Tibial nerve (tissue), 4 donors: ENCODE measurements around the gene PIK3R1. TPM values are rescaled to one million over a fixed set of nuclear protein-coding genes. Genes with fewer than 3 reads are reported as not detected.
A peak's percentile ranks its signal among the peaks of the same experiment; 100 is the strongest.

Experiments used
- DNase-seq, 2 donors: peaks; one replicate each; pipeline ENCODE4 v3.0.0-alpha.2; 2019; ENCODE audit warnings: low spot score in 2 of 2
- H3K27ac ChIP-seq, 4 donors: fragments of 200-600 bp; sonication (generic) in 3 of 4; one replicate each; pipeline ENCODE4 v1.5.1; 2017 to 2019; ENCODE audit warnings: mild to moderate bottlenecking in 1 of 4
- H3K27me3 ChIP-seq, 2 donors: fragments of 200-600 bp; sonication (generic) in 1 of 2; one replicate each; pipeline versions ENCODE4 v1.5.1 to v1.6.0; 2017 to 2019
- H3K36me3 ChIP-seq, 3 donors: fragments of 200-600 bp; sonication (generic); one replicate each; pipeline ENCODE4 v1.5.1; 2018 to 2019
- H3K4me1 ChIP-seq, 4 donors: fragments of 200-600 bp; sonication (generic) in 3 of 4; one replicate each; pipeline ENCODE4 v1.5.1; 2017 to 2019
- H3K4me3 ChIP-seq, 4 donors: fragments of 200-600 bp; sonication (generic) in 3 of 4; one replicate each; pipeline ENCODE4 v1.5.1; 2017 to 2019; ENCODE audit warnings: mild to moderate bottlenecking in 1 of 4, moderate library complexity in 1 of 4
- H3K9me3 ChIP-seq, 4 donors: fragments of 200-600 bp; sonication (generic) in 3 of 4; one replicate each; pipeline ENCODE4 v1.5.1; 2017 to 2019
- EP300 ChIP-seq, 2 donors: sonication (generic); formaldehyde crosslinking; IDR thresholded peaks; one replicate each; pipeline ENCODE4 v1.6.1; 2017; ENCODE audit warnings: antibody characterized with exemption in 2 of 2, mild to moderate bottlenecking in 1 of 2
- POLR2A ChIP-seq, 2 donors: fragments of 450-650 bp; IDR thresholded peaks; one replicate each; pipeline ENCODE4 v1.6.1; 2017; ENCODE audit warnings: antibody characterized with exemption in 2 of 2, mild to moderate bottlenecking in 2 of 2, moderate library complexity in 2 of 2
- whole genome bisulfite sequencing, 2 donors: methylation state at CpG; one replicate each; pipeline ENCODE4 v1.1.5; 2018; 5-methylcytosine and 5-hydroxymethylcytosine counted together
- total RNA-seq, 4 donors: library from RNA; depleted of rRNA; stranded (reverse); fragments of >200 nt; gene quantifications; one replicate each; pipeline ENCODE4 v1.1.0, GENCODE V29; 2016
- TF ChIP-seq, protein P1 (sequence below), 5 experiments: fragments of 200-600 bp in 3 of 5; fragments of 450-650 bp in 2 of 5; sonication (generic) in 3 of 5; IDR thresholded peaks; one replicate each; pipeline ENCODE4 v1.5.1; 2016 to 2019; ENCODE audit warnings: antibody characterized with exemption in 5 of 5, mild to moderate bottlenecking in 3 of 5, moderate library complexity in 2 of 5

Gene PIK3R1
- total RNA-seq, 4 donors from 2014 or later, result 166 to 621 (median 433) TPM

DNA sequence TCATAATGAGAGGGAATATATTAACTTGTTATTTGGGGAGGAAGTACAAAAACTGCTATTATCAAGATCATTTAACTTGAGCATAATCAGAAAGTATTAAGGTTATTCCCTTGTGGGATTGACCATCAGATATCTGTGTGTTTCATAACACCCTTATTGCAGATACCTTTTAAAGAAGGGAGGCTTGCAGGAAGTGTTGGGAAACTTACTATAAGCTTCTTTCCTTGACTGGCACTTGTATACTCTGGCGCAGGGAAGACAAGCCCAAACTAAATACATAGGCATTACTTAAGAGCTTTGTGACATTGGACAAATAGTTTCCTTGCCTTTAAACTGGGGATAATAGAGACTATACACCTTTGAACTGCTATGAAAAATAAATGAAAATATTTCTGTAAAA lies 50.9 kb downstream of the PIK3R1 start:
- Histone ChIP-seq H3K4me1 (peaks cover 2 to 91% (median 84%) of the 10 kb centered on the region in 4 donors), H3K27ac (peak overlapping the region in 3 of 4 donors; percentile 6 to 88 (median 75)), H3K4me3 (no peak overlapping the region), H3K36me3 (no peaks in the 10 kb centered on the region), H3K9me3 (no peaks in the 10 kb centered on the region), H3K27me3 (no peaks in the 10 kb centered on the region)
- TF ChIP-seq, protein P1, sequence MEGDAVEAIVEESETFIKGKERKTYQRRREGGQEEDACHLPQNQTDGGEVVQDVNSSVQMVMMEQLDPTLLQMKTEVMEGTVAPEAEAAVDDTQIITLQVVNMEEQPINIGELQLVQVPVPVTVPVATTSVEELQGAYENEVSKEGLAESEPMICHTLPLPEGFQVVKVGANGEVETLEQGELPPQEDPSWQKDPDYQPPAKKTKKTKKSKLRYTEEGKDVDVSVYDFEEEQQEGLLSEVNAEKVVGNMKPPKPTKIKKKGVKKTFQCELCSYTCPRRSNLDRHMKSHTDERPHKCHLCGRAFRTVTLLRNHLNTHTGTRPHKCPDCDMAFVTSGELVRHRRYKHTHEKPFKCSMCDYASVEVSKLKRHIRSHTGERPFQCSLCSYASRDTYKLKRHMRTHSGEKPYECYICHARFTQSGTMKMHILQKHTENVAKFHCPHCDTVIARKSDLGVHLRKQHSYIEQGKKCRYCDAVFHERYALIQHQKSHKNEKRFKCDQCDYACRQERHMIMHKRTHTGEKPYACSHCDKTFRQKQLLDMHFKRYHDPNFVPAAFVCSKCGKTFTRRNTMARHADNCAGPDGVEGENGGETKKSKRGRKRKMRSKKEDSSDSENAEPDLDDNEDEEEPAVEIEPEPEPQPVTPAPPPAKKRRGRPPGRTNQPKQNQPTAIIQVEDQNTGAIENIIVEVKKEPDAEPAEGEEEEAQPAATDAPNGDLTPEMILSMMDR (IDR thresholded peaks at IDR 0.05), result no peak
- TF ChIP-seq POLR2A (IDR thresholded peaks at IDR 0.05), result no peak
- TF ChIP-seq EP300 (IDR thresholded peaks at IDR 0.05), result no peak
- WGBS, 2 donors, result 87 to 89% methylated on average over 1 of the region's 1 CpG
- no peak for DNase-seq

DNA sequence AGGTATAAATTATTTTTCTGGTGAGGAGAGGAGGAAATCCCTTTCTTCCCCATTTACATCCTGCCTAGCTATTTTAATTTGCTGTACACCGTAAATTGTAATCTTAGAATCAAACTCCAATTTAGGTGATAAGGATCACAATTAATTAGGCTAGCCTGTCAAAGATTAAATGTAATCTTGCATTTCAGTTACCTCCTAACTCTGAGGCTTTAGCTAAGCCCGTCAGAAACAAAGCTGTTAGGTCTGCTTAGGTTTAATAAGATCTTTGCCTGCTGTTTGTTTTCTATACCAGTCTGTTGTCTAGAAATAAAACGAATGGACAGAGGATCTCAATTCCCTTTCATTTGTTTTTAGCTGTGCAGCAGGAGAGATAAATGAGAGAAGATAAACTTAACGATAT lies 51.5 kb downstream of the PIK3R1 start:
- 37 to 42% methylated on average over 4 of the region's 4 CpGs for WGBS, 2 donors
- H3K4me3 ChIP-seq, result no peak overlapping the region
- H3K4me1 ChIP-seq, result peaks cover 2 to 91% (median 82%) of the 10 kb centered on the region in 4 donors
- H3K27me3 ChIP-seq, result no peaks in the 10 kb centered on the region
- no peak for DNase-seq
- peak overlapping the region in 3 of 4 donors; percentile 6 to 88 (median 75) for H3K27ac ChIP-seq
- no peaks in the 10 kb centered on the region for H3K9me3 ChIP-seq
- H3K36me3 ChIP-seq, result no peaks in the 10 kb centered on the region
- TF ChIP-seq, protein P1 (IDR thresholded peaks at IDR 0.05), result no peak
- TF ChIP-seq POLR2A (IDR thresholded peaks at IDR 0.05) (no peak), EP300 (IDR thresholded peaks at IDR 0.05) (no peak)

DNA sequence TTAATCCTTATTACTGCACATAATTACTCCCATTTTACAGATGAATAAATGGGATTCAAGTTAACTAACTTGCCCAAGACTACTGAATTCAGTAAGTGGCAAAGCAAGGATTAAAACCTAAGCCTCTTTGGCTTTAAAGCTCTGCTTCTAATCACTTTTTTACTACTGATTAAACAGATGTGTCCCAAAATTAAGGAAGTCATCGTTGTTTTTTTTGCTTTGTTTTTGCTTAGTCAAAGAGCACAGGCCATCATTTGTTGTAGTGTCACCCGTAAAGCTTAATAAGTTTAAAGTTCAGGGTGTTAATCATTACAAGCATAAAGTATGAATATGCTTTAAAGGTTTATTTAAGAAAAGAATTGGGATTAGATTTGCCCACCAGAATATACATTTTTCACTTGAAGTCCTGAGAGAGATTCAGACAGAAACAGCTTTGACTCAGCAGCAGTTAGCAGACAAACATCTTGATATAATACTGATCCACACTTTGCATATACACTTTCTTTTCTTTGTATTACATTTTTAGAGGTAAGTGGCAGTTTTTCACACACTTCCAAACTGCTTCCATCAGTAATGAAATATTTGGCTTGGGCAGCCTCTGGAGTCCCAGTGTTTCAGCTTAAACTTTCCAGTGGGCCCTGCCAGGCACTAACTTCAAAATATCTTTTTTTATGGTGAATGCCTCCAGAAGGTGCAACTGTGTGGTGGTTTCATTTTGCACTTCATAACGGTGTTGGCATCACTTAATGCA lies 52.7 kb downstream of the PIK3R1 start:
- no peaks in the 10 kb centered on the region for H3K9me3 ChIP-seq
- H3K4me1 ChIP-seq, result peaks cover 2 to 100% (median 89%) of the 10 kb centered on the region in 4 donors
- H3K36me3 ChIP-seq, result no peaks in the 10 kb centered on the region
- 23 to 28% methylated on average over 3 of the region's 3 CpGs for WGBS, 2 donors
- no peak overlapping the region for H3K4me3 ChIP-seq
- no peaks in the 10 kb centered on the region for H3K27me3 ChIP-seq
- DNase-seq, result no peak
- peak overlapping the region in 3 of 4 donors; percentile 29 to 88 (median 75) for H3K27ac ChIP-seq
- TF ChIP-seq POLR2A (IDR thresholded peaks at IDR 0.05), result no peak

DNA sequence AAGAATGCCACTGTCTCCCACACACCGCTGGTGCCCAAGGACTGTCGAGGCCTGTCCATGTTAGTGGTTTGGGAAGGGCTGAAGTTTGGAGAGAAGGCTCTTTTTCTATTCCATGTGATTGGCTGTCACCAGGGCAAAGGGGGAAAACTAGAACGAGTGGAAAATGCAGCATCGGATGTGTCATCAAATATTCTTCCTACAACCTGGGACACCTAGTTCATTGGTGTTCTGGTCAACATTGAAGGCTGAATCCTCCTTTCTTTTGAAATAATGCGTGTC lies 53.2 kb downstream of the PIK3R1 start:
- DNase-seq, result no peak
- Histone ChIP-seq H3K27me3 (no peaks in the 10 kb centered on the region), H3K4me3 (no peak overlapping the region), H3K9me3 (no peaks in the 10 kb centered on the region), H3K4me1 (peaks cover 2 to 100% (median 89%) of the 10 kb centered on the region in 4 donors), H3K36me3 (peaks cover 0 to 3% (median 0%) of the 10 kb centered on the region in 3 donors), H3K27ac (peak overlapping the region in 3 of 4 donors; percentile 29 to 88 (median 75))
- peak in 1 of 2 donors; percentile 7 for TF ChIP-seq EP300 (IDR thresholded peaks at IDR 0.05)
- TF ChIP-seq, protein P1 (IDR thresholded peaks at IDR 0.05), result no peak
- 70% methylated on average over 5 of the region's 5 CpGs for WGBS, 2 donors

DNA sequence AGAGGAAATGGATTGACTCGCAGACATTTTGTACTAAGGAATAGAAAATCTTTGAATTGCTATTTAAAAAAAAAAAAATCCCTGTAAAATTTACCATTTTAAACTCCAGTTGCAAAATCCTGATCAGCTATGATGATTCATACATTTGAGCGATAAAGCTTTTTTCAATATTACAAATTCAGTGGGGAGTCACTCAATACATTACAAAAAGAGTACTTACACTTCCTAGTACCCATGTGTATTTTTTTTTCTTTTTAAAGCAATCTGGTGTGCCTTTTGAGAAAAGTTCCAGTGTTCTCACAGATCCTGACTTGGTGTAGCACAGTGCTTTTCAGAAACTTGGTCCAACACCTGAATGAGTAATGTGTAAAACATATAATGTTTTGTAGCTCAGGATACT lies 54.3 kb downstream of the PIK3R1 start:
- no peak for DNase-seq
- Histone ChIP-seq H3K27ac (peak overlapping the region in 2 of 4 donors; percentile 62 to 88), H3K36me3 (peaks cover 0 to 11% (median 0%) of the 10 kb centered on the region in 3 donors), H3K4me3 (no peak overlapping the region), H3K4me1 (peaks cover 2 to 100% (median 85%) of the 10 kb centered on the region in 4 donors), H3K9me3 (no peaks in the 10 kb centered on the region), H3K27me3 (no peaks in the 10 kb centered on the region)
- 63 to 72% methylated on average over 2 of the region's 2 CpGs for WGBS, 2 donors
- TF ChIP-seq POLR2A (IDR thresholded peaks at IDR 0.05) (no peak), EP300 (IDR thresholded peaks at IDR 0.05) (no peak)
- TF ChIP-seq, protein P1 (IDR thresholded peaks at IDR 0.05), result no peak
